GM21717 (cell line): Measurements from ENCODE around the gene FOXN3.

Source experiments
- ATAC-seq: cut with Tn5 transposase; IDR thresholded peaks from one replicate; pipeline ENCODE4 v1.9.1; 2021; ENCODE audit warnings: mild to moderate bottlenecking, moderate library complexity; ENCODE audit not compliant: unreplicated experiment

Gene FOXN3, protein sequence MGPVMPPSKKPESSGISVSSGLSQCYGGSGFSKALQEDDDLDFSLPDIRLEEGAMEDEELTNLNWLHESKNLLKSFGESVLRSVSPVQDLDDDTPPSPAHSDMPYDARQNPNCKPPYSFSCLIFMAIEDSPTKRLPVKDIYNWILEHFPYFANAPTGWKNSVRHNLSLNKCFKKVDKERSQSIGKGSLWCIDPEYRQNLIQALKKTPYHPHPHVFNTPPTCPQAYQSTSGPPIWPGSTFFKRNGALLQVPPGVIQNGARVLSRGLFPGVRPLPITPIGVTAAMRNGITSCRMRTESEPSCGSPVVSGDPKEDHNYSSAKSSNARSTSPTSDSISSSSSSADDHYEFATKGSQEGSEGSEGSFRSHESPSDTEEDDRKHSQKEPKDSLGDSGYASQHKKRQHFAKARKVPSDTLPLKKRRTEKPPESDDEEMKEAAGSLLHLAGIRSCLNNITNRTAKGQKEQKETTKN

DNA sequence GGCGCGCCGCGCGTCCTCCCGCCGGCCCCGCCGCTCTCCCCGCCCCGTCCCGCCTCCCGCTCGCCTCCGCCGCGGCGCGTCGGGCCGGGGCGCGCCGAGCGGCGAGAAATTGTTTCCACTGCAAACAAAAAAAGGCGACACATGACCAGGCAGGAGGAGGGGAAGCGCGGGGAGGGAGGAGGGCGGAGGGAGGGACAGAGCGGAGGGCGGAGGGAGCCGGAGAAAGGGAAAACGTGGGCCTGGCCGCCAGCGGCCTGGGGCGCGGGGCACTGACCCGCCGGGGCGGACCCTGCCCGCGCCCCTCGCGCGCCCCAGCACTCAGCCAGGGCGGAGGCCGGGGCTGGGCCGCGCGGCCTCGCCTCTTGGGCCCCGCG, at the start of gene FOXN3:
TSS of gene FOXN3 (minus strand) at position 143 of the 374 bp plus-strand sequence. CDS start 4,757 bp downstream, outside the sequence.
- peak; percentile 45 for ATAC-seq

GRCh38 chr14:89466484-89466883, 49.5 kb upstream of the FOXN3 start:
- ATAC-seq: no peak

DNA sequence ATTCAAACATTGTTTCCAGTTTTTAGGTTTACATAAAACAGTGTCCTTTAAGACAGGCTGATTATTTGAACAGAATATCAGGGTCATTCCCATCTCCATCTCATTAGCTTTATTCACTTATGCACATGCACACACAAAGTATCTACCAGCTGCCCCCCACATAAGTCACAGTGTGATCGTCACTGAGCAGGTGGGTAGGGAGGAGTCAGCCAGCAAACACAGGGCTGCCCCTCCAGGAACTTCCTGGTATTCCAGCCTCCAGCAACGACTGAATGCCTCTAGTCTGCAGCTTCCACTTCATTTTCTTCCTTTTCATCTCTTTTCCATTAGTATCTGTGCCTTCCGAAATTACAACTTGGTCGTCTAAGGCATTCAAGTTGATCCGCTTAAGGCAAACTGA, 48.8 kb upstream of the FOXN3 start:
- no peak for ATAC-seq

DNA sequence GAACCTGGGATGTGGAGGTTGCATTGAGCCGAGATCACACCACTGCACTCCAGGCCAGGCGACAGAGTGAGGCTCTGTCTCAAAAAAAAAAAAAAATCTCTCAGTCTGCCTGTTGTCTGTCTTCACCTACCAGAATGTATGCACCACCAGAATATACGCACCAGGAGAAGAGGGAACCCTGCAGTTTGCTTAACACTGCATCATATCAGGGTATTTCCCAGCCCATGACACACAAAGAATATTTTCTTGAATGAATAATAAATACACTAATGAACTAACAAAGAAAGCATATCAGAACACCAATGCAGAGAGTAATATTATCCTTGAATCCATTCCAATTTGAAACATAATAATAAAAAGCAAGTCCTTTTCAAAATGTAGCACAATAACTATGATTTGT, 44.2 kb upstream of the FOXN3 start:
- no peak for ATAC-seq

- no peak for ATAC-seq
These were observed 41.8 kb upstream of the FOXN3 start for GRCh38 chr14:89458713-89459420.

GRCh38 chr14:89457007-89457406, 40.0 kb upstream of the FOXN3 start:
- ATAC-seq: no peak

DNA sequence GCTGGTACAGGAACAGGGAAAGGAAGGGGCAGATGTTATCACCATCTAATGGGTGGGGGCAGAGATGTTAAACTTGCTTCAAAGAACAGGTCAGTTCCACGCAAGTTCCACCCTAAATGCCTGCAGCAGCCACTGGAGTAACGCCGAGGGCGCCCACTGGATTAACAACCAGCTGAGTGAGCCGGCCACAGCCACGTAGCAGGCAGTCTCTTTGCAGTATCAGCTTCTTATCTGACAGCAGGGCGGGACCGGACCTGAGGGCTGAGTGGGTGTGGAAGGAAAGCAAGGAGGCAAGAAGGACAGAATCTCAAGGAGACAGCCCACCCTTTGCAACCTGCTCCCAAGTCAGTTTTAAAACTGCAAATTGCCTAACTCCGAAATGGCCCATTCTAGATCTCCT, 38.4 kb upstream of the FOXN3 start:
- ATAC-seq: no peak

GRCh38 chr14:89454996-89455395, 38.0 kb upstream of the FOXN3 start:
- ATAC-seq: no peak

GRCh38 chr14:89452281-89452680, 35.2 kb upstream of the FOXN3 start:
- no peak for ATAC-seq

DNA sequence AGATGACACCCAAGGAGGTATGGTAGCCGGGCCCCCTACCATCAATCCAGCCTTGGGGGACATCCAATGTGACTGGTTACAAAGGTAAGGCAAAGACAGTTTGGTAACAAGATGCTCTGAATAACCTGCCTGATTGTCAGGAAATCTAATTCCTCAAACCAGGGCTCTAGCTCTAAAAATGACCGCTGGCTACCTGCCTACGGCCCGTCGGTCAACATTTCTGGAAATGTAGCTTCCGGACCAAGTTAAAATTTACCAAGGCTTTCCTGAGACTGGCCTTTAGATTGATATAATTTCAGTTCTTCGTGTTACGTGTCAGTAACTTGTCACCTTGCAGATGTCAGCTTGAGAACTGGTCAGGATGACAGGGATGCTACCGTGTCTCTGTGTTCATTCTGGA, 34.2 kb upstream of the FOXN3 start:
- ATAC-seq: no peak

GRCh38 chr14:89447182-89447944, 30.3 kb upstream of the FOXN3 start:
- ATAC-seq: no peak

DNA sequence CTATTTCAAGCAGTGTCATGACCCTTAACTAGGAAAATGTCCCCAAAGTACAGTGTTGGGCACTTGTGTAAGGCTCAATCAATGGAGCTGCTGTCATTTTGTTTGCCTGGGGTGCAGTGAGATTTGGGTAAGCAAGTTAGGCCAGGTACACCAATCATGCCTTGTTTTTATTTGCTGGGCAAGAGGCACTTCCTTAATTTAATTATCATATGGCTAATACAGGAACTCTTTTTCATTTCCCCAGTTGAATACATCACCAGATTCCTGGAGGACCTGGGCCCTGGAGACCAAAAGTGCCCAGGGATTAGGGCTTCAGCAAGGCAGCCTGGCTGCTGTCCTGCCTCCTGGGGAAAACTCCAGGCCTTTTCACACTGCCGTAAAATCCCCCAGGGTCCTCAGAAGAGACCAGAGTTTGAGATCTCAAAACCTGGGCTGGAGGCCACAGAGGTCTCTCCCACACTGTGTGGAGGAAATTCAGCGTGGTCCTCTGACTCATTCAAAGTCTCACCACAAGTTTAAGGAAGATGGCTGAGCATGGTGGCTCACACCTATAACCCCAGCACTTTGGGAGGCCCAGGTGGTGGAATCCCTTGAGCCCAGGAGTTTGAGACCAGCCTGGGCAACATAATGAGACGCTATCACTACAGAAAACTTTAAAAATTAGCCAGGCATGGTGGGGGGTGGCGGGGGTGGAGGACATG, 28.4 kb upstream of the FOXN3 start:
- no peak for ATAC-seq

- no peak for ATAC-seq
These were observed 27.6 kb upstream of the FOXN3 start for GRCh38 chr14:89444516-89445125.

- no peak for ATAC-seq
These were observed 27.0 kb upstream of the FOXN3 start for GRCh38 chr14:89444044-89444443.

- no peak for ATAC-seq
These were observed 26.1 kb upstream of the FOXN3 start for GRCh38 chr14:89443042-89443629.

DNA sequence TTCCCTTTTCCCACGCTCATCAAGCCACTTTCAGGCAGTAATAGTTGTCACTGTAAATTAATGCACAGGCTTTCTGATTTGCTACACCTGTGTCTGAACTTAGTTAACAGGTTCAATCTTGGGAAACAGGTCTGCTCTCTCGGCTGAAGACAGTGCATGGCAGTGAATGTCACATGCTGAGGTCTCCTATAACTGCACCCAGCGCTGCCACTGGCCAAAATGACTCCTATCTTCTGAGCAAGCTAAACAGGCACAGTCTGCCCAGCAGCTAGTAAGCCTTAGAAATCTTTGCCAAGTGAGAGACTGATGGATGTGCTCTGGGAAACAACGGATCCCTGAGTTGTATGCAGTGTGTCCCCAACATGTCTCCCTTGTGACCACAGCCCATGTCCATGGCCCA, 25.2 kb upstream of the FOXN3 start:
- ATAC-seq: no peak

- ATAC-seq: no peak
These were observed 24.2 kb upstream of the FOXN3 start for GRCh38 chr14:89440986-89441909.

DNA sequence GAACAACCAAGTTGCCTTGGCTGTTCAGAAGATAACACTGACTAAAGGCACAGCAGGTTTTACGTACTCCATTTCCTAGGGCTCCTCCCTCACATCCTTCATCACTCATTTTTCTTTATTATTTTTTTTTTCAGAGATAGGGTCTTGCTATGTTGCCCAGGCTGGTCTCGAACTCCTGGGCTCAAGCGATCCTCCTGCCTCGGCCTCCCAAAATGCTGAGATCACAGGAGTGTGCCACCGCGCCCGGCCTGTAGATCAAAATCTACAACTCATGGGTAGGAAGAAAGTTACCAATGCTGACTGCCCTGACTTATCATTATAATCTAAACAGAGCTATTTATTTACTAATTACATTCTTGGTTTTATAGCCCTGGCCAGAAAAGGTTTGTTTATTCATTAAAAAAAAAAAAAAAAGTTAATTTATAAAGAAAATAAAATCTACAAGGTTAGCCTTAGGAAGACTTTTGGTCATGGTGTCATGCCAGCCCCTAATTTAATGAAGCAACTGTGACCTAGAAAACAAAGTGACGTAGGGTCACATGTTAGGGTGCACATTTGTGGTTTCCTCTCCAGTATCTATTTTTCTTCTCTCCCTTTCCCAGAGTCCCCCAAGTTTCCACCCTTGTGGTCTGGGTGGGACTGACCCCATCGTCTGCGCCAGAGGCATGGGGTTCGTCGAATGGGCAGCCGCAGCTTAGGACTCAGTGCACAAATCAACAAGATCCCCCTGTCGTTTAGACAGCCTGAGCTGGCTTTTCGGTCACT, 19.0 kb upstream of the FOXN3 start:
- no peak for ATAC-seq
